Esophagus (tissue), 2 donors: ENCODE data around the gene SYT4. TPM values are rescaled to one million over a fixed set of nuclear protein-coding genes. Genes with fewer than 3 reads are reported as not detected.

Source experiments
- H3K27ac ChIP-seq, 2 donors: one replicate each; pipeline ENCODE4 v1.5.1; 2013; ENCODE audit warnings: low read depth in 2 of 2, mild to moderate bottlenecking in 2 of 2, inconsistent platforms in 1 of 2, low read length in 1 of 2, moderate library complexity in 1 of 2
- H3K27me3 ChIP-seq, 2 donors: one replicate each; pipeline ENCODE4 v1.6.1; 2013; ENCODE audit warnings: low read length in 2 of 2, control low read depth in 1 of 2, mild to moderate bottlenecking in 1 of 2; ENCODE audit not compliant: insufficient read depth in 2 of 2, control insufficient read depth in 1 of 2
- H3K36me3 ChIP-seq, 2 donors: one replicate each; pipeline ENCODE4 v1.6.1; 2013; ENCODE audit warnings: low read length in 1 of 2; ENCODE audit not compliant: control insufficient read depth in 2 of 2, insufficient read depth in 2 of 2
- H3K4me1 ChIP-seq, 2 donors: one replicate each; pipeline ENCODE4 v1.6.1; 2013; ENCODE audit warnings: low read length in 1 of 2; ENCODE audit not compliant: control insufficient read depth in 2 of 2, insufficient read depth in 2 of 2
- H3K4me3 ChIP-seq, 2 donors: one replicate each; pipeline ENCODE4 v1.5.1; 2013; ENCODE audit warnings: low read length in 2 of 2, mild to moderate bottlenecking in 2 of 2, low read depth in 1 of 2, moderate library complexity in 1 of 2
- H3K9me3 ChIP-seq, 2 donors: one replicate each; pipeline ENCODE4 v1.6.1; 2013; ENCODE audit warnings: mild to moderate bottlenecking in 2 of 2, low read depth in 1 of 2, low read length in 1 of 2, moderate library complexity in 1 of 2; ENCODE audit not compliant: control insufficient read depth in 2 of 2, insufficient read depth in 1 of 2
- WGBS, 2 donors: extraction: QIAGEN DNeasy Blood & Tissue Kit; methylation state at CpG; one replicate each; pipeline ENCODE4 v1.1.7; 2013; 5-methylcytosine and 5-hydroxymethylcytosine counted together
- polyA plus RNA-seq, 2 donors: library from polyadenylated mRNA; stranded (reverse); fragments of 200-250 nt; gene quantifications; one replicate each; pipeline ENCODE4 v1.2.3, GENCODE V29; 2013
- donor health status: healthy with polysubstance abuse.
- donor health status: Bipolar disorder and iron deficiency.

SYT4 gene
- polyA plus RNA-seq, 2 donors: 0.01 TPM; not detected in 1

- Histone ChIP-seq H3K9me3 (no peaks in the 10 kb centered on the region), H3K4me3 (no peak overlapping the region), H3K4me1 (peaks cover 0 to 3% of the 10 kb centered on the region in 2 donors), H3K27ac (no peak overlapping the region), H3K36me3 (no peaks in the 10 kb centered on the region), H3K27me3 (no peaks in the 10 kb centered on the region)
- WGBS, 2 donors: 75 to 83% methylated on average over 3 of the region's 3 CpGs
Measured at GRCh38 chr18:43276491-43276890, 799 bp downstream of the SYT4 start.

DNA sequence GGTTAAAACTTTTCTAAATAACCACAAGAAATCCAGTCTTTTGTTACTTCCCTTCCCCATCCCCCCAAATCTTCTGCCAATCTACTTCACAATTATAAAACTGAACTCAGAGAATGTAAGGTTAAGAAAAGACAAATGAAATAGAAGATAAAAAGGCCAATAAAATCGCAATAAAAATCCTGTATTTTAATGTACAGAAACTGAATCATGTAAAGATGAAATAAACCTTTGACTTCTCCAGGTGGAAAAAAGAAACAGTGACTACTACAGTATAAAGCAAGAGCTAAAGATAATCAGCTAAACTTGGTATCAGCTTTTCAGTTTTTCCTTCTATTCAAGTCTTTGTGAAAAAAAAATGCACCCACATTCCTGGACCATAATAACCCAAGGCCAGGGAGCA is 1.7 kb downstream of the SYT4 start:
- Histone ChIP-seq H3K27ac (no peak overlapping the region), H3K4me1 (peaks cover 0 to 3% of the 10 kb centered on the region in 2 donors), H3K36me3 (no peaks in the 10 kb centered on the region), H3K9me3 (no peaks in the 10 kb centered on the region), H3K27me3 (no peaks in the 10 kb centered on the region), H3K4me3 (no peak overlapping the region)
- 83 to 86% methylated on average over 1 of the region's 1 CpG for WGBS, 2 donors

- 53 to 68% methylated on average over 1 of the region's 1 CpG for WGBS, 2 donors
- Histone ChIP-seq H3K4me1 (peaks cover 0 to 3% of the 10 kb centered on the region in 2 donors), H3K27ac (no peak overlapping the region)
Measured at GRCh38 chr18:43274526-43274925, 2.8 kb downstream of the SYT4 start.

GRCh38 chr18:43271593-43272432 is 5.5 kb downstream of the SYT4 start:
- Histone ChIP-seq H3K4me1 (no peaks in the 10 kb centered on the region), H3K9me3 (no peaks in the 10 kb centered on the region), H3K27me3 (no peaks in the 10 kb centered on the region), H3K36me3 (no peaks in the 10 kb centered on the region), H3K27ac (no peak overlapping the region), H3K4me3 (no peak overlapping the region)
- WGBS, 2 donors: 30 to 32% methylated on average over 6 of the region's 6 CpGs

More at GRCh38 chr18:43274526-43274925, 2.8 kb downstream of the SYT4 start:
- no peaks in the 10 kb centered on the region for H3K27me3 ChIP-seq
- H3K9me3 ChIP-seq: no peaks in the 10 kb centered on the region
- H3K36me3 ChIP-seq: no peaks in the 10 kb centered on the region
- H3K4me3 ChIP-seq: no peak overlapping the region

DNA sequence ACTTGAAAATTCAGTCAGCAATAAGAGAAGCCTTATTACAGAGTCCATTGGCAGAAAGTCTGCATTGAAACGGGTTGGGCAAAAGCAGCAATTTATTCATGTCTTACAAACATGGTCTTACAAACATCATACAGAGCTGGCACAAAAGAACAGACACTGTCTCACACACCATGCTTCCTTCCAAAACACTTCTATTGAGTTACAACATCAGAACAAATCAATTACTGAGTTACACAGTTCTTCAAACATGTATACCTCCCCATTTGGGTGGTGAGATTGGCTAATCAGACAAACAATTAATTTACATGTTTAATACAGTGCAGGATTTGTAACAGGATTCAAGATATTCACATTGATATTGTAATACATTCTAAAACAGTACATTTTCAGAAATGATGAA is 9.5 kb downstream of the SYT4 start:
- H3K27me3 ChIP-seq: no peaks in the 10 kb centered on the region
- H3K36me3 ChIP-seq: no peaks in the 10 kb centered on the region
- H3K9me3 ChIP-seq: no peaks in the 10 kb centered on the region
- no peak overlapping the region for H3K4me3 ChIP-seq
- H3K27ac ChIP-seq: no peak overlapping the region
- 68 to 70% methylated on average over 1 of the region's 1 CpG for WGBS, 2 donors
- no peaks in the 10 kb centered on the region for H3K4me1 ChIP-seq

DNA sequence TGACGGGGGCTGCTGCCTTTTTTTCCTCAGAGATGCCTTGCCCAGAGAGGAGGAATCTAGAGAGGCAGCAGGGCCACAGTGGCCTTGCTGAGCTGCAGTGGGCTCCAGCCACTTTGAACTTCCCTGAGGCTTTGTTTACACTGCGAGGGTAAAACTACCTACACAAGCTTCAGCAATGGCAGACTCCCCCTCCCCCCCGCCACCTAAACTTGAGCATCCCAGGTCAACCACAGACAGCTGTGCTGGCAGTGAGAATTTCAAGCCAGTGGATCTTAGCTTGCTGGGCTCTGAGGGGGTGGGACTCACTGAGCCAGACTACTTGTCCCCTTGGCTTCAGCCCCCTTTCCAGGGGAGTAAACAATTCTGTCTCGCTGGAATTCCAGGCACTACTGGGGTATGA is 11.8 kb downstream of the SYT4 start:
- Histone ChIP-seq H3K9me3 (no peaks in the 10 kb centered on the region), H3K27ac (no peak overlapping the region), H3K27me3 (no peaks in the 10 kb centered on the region), H3K4me3 (no peak overlapping the region), H3K4me1 (no peaks in the 10 kb centered on the region), H3K36me3 (no peaks in the 10 kb centered on the region)
- 69% methylated on average over 4 of the region's 4 CpGs for WGBS, 2 donors

GRCh38 chr18:43248610-43249249 is 28.6 kb downstream of the SYT4 start:
- Histone ChIP-seq H3K9me3 (no peaks in the 10 kb centered on the region), H3K4me3 (no peak overlapping the region), H3K27me3 (no peaks in the 10 kb centered on the region), H3K27ac (no peak overlapping the region), H3K36me3 (no peaks in the 10 kb centered on the region), H3K4me1 (no peaks in the 10 kb centered on the region)
- WGBS, 2 donors: 93 to 98% methylated on average over 1 of the region's 1 CpG

DNA sequence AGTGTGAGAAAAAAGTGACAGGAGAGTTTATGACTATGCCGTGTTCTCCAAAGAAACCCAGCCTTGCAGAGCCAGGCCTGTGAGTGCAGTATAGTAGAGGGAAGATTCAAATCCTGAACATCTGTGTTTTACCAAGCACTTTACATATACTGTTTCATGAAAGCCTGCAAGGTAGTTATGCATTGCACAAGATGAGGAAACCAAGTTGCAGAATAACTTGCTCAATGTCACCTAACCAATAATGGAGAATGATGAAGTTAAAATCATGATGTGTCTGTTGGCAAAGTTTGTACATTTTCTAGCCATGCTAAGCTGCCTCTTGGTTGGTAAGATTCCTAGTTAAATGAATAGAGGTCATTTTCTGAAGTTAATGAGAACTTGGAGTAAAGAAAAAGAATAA is 29.3 kb downstream of the SYT4 start:
- no peak overlapping the region for H3K4me3 ChIP-seq
- whole genome bisulfite sequencing, 2 donors: 81 to 90% methylated on average over 1 of the region's 1 CpG
- no peak overlapping the region for H3K27ac ChIP-seq
- no peaks in the 10 kb centered on the region for H3K36me3 ChIP-seq
- H3K9me3 ChIP-seq: no peaks in the 10 kb centered on the region
- H3K27me3 ChIP-seq: no peaks in the 10 kb centered on the region
- H3K4me1 ChIP-seq: no peaks in the 10 kb centered on the region

- WGBS, 2 donors: 63 to 77% methylated on average over 2 of the region's 2 CpGs
- no peaks in the 10 kb centered on the region for H3K4me1 ChIP-seq
Measured at GRCh38 chr18:43238429-43238828, 38.9 kb downstream of the SYT4 start.

More at GRCh38 chr18:43238429-43238828, 38.9 kb downstream of the SYT4 start:
- Histone ChIP-seq H3K27me3 (no peaks in the 10 kb centered on the region), H3K9me3 (peaks cover 0 to 5% of the 10 kb centered on the region in 2 donors), H3K4me3 (no peak overlapping the region), H3K36me3 (no peaks in the 10 kb centered on the region), H3K27ac (no peak overlapping the region)
